B cell (primary cell): ENCODE results near the gene DHX30. TPM values are rescaled to one million over a fixed set of nuclear protein-coding genes. Genes with fewer than 3 reads are reported as not detected.

Source experiments
- ATAC-seq: fragments of 200-7000 bp; cut with Tn5 transposase; one replicate; pipeline ENCODE4 v1.10.0; 2021; ENCODE audit warnings: low read depth, mild to moderate bottlenecking, moderate number of reproducible peaks, moderate library complexity
- CTCF ChIA-PET: fragments of 350-600 bp; sonication (Branson Sonifier 250); formaldehyde crosslinking; loops from one replicate; lab custom pipeline; 2021; ENCODE audit warnings: antibody characterized with exemption, inconsistent platforms; lab: Charles Lee
- POLR2A ChIA-PET: fragments of 350-600 bp; sonication (Branson Sonifier 250); formaldehyde crosslinking; loops from one replicate; lab custom pipeline; 2021; ENCODE audit warnings: antibody characterized with exemption; lab: Charles Lee
- DNase-seq: peaks from one replicate; pipeline ENCODE4 v3.0.0; 2013
- H2AFZ ChIP-seq: 2 replicates; pipeline ENCODE4 v1.6.1; 2012; ENCODE audit warnings: mild to moderate bottlenecking, low read depth, low read length; ENCODE audit not compliant: insufficient read depth, poor library complexity, severe bottlenecking
- H3K27ac ChIP-seq, 2 donors: 1 replicate in 1 of 2; 2 replicates in 1 of 2; pipeline ENCODE4 v1.5.1; 2012 to 2013; ENCODE audit warnings: low read length in 2 of 2, mild to moderate bottlenecking in 2 of 2, moderate library complexity in 1 of 2
- H3K27me3 ChIP-seq, 4 experiments: fragments of 200-600 bp in 1 of 4; sonication (generic) in 1 of 4; replicated peaks in 1 of 4; 1 replicate in 2 of 4; 2 replicates in 2 of 4; pipeline versions ENCODE4 v1.6.1 to v1.7.0; 2013 to 2016; ENCODE audit warnings: low read length in 3 of 4, mild to moderate bottlenecking in 2 of 4, mixed read lengths in 1 of 4, moderate library complexity in 1 of 4; ENCODE audit not compliant: insufficient read depth in 4 of 4, control insufficient read depth in 3 of 4; ENCODE audit errors: control extremely low read depth in 1 of 4
- H3K36me3 ChIP-seq, 2 experiments: replicated peaks in 1 of 2; 1 replicate in 1 of 2; 2 replicates in 1 of 2; pipeline versions ENCODE4 v1.6.1 to v1.7.1; 2013; ENCODE audit warnings: low read length in 1 of 2; ENCODE audit not compliant: insufficient read depth in 2 of 2, control insufficient read depth in 1 of 2; ENCODE audit errors: control extremely low read depth in 1 of 2, extremely low read depth in 1 of 2
- H3K4me1 ChIP-seq, 2 donors: fragments of 200-600 bp in 1 of 2; sonication (generic) in 1 of 2; 1 replicate in 1 of 2; 2 replicates in 1 of 2; pipeline versions ENCODE4 v1.5.1 to v1.6.1; 2013 to 2017; ENCODE audit warnings: low read length in 2 of 2; ENCODE audit not compliant: control insufficient read depth in 2 of 2, insufficient read depth in 2 of 2
- H3K4me2 ChIP-seq: replicated peaks from 2 replicates; pipeline ENCODE3; 2012; ENCODE audit warnings: mild to moderate bottlenecking, low read depth, low read length; ENCODE audit not compliant: poor library complexity, severe bottlenecking
- H3K4me3 ChIP-seq, 5 experiments: fragments of 200-600 bp in 1 of 5; sonication (generic) in 1 of 5; 1 replicate in 3 of 5; 2 replicates in 2 of 5; pipeline versions ENCODE4 v1.5.1 to v1.7.0; 2011 to 2016; ENCODE audit warnings: low read length in 4 of 5, mild to moderate bottlenecking in 4 of 5, low read depth in 2 of 5, control low read depth in 1 of 5, moderate library complexity in 1 of 5; ENCODE audit not compliant: insufficient read depth in 1 of 5; ENCODE audit errors: control extremely low read depth in 1 of 5, extremely low read depth in 1 of 5
- H3K79me2 ChIP-seq: fragments of 200-600 bp; sonication (generic); one replicate; pipeline ENCODE4 v1.6.0; 2016; ENCODE audit warnings: low read length; ENCODE audit not compliant: control insufficient read depth, insufficient read depth
- H3K9ac ChIP-seq: fragments of 200-600 bp; sonication (generic); 2 replicates; pipeline ENCODE4 v1.6.1; 2017; ENCODE audit warnings: mild to moderate bottlenecking, low read length, moderate library complexity
- H3K9me3 ChIP-seq, 3 donors: one replicate each; pipeline versions ENCODE4 v1.6.1 to v1.7.1; 2013; ENCODE audit warnings: low read length in 2 of 3; ENCODE audit not compliant: control insufficient read depth in 2 of 3, insufficient read depth in 1 of 3; ENCODE audit errors: control extremely low read depth in 1 of 3
- H4K20me1 ChIP-seq: 2 replicates; pipeline ENCODE4 v1.6.0; 2012; ENCODE audit warnings: mild to moderate bottlenecking, low read length; ENCODE audit not compliant: insufficient read depth, control insufficient read depth, poor library complexity, severe bottlenecking
- H3K27ac Mint-ChIP-seq: one replicate; pipeline ENCODE4 v1.8.0; 2021; ENCODE audit warnings: mixed read lengths
- H3K27me3 Mint-ChIP-seq: one replicate; pipeline ENCODE4 v1.8.0; 2021; ENCODE audit warnings: mixed read lengths
- H3K4me1 Mint-ChIP-seq: one replicate; pipeline ENCODE4 v1.8.0; 2021; ENCODE audit warnings: mixed read lengths
- H3K4me3 Mint-ChIP-seq: one replicate; pipeline ENCODE4 v1.8.0; 2021; ENCODE audit warnings: mixed read lengths
- H3K9me3 Mint-ChIP-seq: one replicate; pipeline ENCODE4 v1.8.0; 2022; ENCODE audit warnings: mixed read lengths; ENCODE audit not compliant: insufficient read depth
- EZH2 ChIP-seq: IDR thresholded peaks from 2 replicates; pipeline ENCODE4 v1.6.1; 2012; ENCODE audit warnings: borderline replicate concordance, low read depth, mild to moderate bottlenecking, moderate library complexity, low read length; ENCODE audit not compliant: insufficient read depth, poor library complexity, severe bottlenecking
- WGBS: methylation state at CpG from one replicate; pipeline ENCODE4 v1.1.5; 2013; ENCODE audit warnings: missing lambda C conversion rate; ENCODE audit not compliant: insufficient coverage; 5-methylcytosine and 5-hydroxymethylcytosine counted together
- intact Hi-C: fragments of 100-400 bp; cut with micrococcal nuclease; formaldehyde crosslinking; loops from one replicate; pipeline ENCODE4 v1.10.0; 2022
- polyA minus RNA-seq: library from RNA; depleted of rRNA, polyadenylated mRNA; stranded (reverse); fragments of >200 nt; gene quantifications from 2 replicates; pipeline ENCODE4 v1.2.3, GENCODE V29; 2012
- polyA plus RNA-seq: library from polyadenylated mRNA; depleted of rRNA; stranded (reverse); fragments of >200 nt; gene quantifications from 2 replicates; pipeline ENCODE4 v1.2.3, GENCODE V29; 2012
- total RNA-seq, 2 donors: library from RNA; stranded (reverse); fragments of 120-200 nt in 1 of 2; gene quantifications; 1 replicate in 1 of 2; 2 replicates in 1 of 2; pipeline versions ENCODE4 v1.2.3 to v1.2.4, GENCODE V29; 2013 to 2022
- TF ChIP-seq, protein P1 (sequence below): fragments of 200-600 bp; IDR thresholded peaks from one replicate; pipeline ENCODE4 v1.8.0; 2022; ENCODE audit warnings: antibody characterized with exemption, mild to moderate bottlenecking

The DHX30 gene, protein sequence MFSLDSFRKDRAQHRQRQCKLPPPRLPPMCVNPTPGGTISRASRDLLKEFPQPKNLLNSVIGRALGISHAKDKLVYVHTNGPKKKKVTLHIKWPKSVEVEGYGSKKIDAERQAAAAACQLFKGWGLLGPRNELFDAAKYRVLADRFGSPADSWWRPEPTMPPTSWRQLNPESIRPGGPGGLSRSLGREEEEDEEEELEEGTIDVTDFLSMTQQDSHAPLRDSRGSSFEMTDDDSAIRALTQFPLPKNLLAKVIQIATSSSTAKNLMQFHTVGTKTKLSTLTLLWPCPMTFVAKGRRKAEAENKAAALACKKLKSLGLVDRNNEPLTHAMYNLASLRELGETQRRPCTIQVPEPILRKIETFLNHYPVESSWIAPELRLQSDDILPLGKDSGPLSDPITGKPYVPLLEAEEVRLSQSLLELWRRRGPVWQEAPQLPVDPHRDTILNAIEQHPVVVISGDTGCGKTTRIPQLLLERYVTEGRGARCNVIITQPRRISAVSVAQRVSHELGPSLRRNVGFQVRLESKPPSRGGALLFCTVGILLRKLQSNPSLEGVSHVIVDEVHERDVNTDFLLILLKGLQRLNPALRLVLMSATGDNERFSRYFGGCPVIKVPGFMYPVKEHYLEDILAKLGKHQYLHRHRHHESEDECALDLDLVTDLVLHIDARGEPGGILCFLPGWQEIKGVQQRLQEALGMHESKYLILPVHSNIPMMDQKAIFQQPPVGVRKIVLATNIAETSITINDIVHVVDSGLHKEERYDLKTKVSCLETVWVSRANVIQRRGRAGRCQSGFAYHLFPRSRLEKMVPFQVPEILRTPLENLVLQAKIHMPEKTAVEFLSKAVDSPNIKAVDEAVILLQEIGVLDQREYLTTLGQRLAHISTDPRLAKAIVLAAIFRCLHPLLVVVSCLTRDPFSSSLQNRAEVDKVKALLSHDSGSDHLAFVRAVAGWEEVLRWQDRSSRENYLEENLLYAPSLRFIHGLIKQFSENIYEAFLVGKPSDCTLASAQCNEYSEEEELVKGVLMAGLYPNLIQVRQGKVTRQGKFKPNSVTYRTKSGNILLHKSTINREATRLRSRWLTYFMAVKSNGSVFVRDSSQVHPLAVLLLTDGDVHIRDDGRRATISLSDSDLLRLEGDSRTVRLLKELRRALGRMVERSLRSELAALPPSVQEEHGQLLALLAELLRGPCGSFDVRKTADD
- total RNA-seq (81.8 and 88.9 TPM in 2 replicates), polyA plus RNA-seq (77.0 and 84.7 TPM in 2 replicates), polyA minus RNA-seq (70.0 and 76.6 TPM in 2 replicates)
- total RNA-seq (2013): 49.7 TPM

DNA sequence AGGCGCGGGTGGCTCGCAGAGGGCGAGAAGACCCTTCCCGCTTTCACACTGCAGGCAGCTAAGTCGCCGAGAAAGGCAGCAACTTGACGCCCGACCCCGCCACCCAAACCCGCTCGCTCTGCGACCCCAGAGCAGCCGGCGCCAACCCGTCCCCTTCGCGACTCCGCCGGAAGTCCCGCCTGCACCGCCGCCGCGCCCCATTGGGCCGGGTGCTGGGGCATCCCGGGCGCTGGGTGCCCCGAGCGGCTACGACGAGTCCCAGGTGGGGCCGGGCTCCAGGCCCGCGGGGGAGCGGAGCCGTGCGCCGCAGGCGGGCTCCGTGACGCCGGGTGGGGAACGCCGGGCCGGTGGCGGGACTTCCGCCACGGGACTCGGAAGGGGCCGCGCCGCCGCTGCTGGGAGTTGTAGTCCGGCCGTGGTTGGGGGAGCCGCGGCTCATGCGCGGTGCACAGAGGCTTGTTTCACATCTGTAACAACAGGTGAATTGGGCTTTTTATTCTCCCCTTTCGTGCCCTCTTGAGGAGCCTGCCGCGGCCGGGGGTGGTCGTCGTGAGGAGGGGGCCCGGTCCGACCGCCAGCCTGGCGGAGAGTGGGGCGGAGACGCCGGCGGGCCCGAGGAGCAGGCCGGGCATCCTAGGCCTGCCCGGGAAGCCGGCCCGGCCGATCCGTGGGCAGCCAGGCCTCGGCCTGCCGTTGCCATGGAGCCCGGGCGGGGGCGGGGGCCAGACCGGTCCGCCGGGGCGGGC lies at the start of gene DHX30:
Gene DHX30, plus strand, starts transcription at position 405 of the 746 bp plus-strand sequence. CDS start 7,546 bp downstream, outside the sequence.
- ChIA-PET CTCF (interaction anchor here (4.3 kb wide), 1 partner anchor 281 kb away, joined by 26 read pairs; no protein-coding TSS in a partner anchor), POLR2A (interaction anchor here (0.6 kb wide), 1 partner anchor 57 kb away, joined by 7 read pairs; no protein-coding TSS in a partner anchor)
- H3K27me3 ChIP-seq: no peaks in the 10 kb centered on the region
- peak within 1 kb of the TSS; percentile 99 for H2AFZ ChIP-seq
- peak within 1 kb of the TSS; percentile 57 to 84 (median 78) for H3K4me3 ChIP-seq
- H3K27ac Mint-ChIP-seq: peak within 1 kb of the TSS; percentile 92
- peak within 1 kb of the TSS; percentile 90 for H3K9ac ChIP-seq
- no peaks in the 10 kb centered on the region for H3K27me3 Mint-ChIP-seq
- peak; percentile 91 for DNase-seq
- no peaks in the 10 kb centered on the region for H3K9me3 Mint-ChIP-seq
- peak; percentile 91 for ATAC-seq
- H3K79me2 ChIP-seq: peaks cover 30% of the 10 kb centered on the region
- intact Hi-C loops: loop anchor here (1.0 to 5.0 kb wide), 7 partner anchors 14 to 421 kb away; partner anchors contain the start of genes ELP6, PTPN23 and SCAP
- peak within 1 kb of the TSS; percentile 66 to 90 for H3K27ac ChIP-seq
- H3K4me1 ChIP-seq: peaks cover 8 to 13% of the 10 kb centered on the region in 2 donors
- peaks cover 0 to 3% of the 10 kb centered on the region in 2 experiments for H3K36me3 ChIP-seq
- H3K9me3 ChIP-seq: no peaks in the 10 kb centered on the region
- WGBS: under 1% methylated on average over 90 of the region's 90 CpGs
- peak within 1 kb of the TSS; percentile 89 for H3K4me2 ChIP-seq
- TF ChIP-seq EZH2: no peak
- TF ChIP-seq, protein P1, sequence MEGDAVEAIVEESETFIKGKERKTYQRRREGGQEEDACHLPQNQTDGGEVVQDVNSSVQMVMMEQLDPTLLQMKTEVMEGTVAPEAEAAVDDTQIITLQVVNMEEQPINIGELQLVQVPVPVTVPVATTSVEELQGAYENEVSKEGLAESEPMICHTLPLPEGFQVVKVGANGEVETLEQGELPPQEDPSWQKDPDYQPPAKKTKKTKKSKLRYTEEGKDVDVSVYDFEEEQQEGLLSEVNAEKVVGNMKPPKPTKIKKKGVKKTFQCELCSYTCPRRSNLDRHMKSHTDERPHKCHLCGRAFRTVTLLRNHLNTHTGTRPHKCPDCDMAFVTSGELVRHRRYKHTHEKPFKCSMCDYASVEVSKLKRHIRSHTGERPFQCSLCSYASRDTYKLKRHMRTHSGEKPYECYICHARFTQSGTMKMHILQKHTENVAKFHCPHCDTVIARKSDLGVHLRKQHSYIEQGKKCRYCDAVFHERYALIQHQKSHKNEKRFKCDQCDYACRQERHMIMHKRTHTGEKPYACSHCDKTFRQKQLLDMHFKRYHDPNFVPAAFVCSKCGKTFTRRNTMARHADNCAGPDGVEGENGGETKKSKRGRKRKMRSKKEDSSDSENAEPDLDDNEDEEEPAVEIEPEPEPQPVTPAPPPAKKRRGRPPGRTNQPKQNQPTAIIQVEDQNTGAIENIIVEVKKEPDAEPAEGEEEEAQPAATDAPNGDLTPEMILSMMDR: no peak
- no peaks in the 10 kb centered on the region for H4K20me1 ChIP-seq
- H3K4me3 Mint-ChIP-seq: peak within 1 kb of the TSS; percentile 95
- peaks cover 12% of the 10 kb centered on the region for H3K4me1 Mint-ChIP-seq
